Brain microvascular endothelial cell (primary cell): Measurements from ENCODE around the gene PLA2G5.

Source experiments
- DNase-seq: peaks from one replicate; pipeline ENCODE4 v3.0.0-alpha.2; 2020
- H3K27ac ChIP-seq: fragments of 250-450 bp; sonication (Bioruptor Pico); 2 replicates; pipeline ENCODE4 v1.5.1; 2020; ENCODE audit warnings: mild to moderate bottlenecking, moderate library complexity
- H3K27me3 ChIP-seq: fragments of 250-450 bp; sonication (Bioruptor Pico); replicated peaks from 2 replicates; pipeline ENCODE4 v1.5.1; 2020; ENCODE audit warnings: mild to moderate bottlenecking
- H3K36me3 ChIP-seq: fragments of 250-450 bp; sonication (Bioruptor Pico); replicated peaks from 2 replicates; pipeline ENCODE4 v1.5.1; 2020; ENCODE audit warnings: mild to moderate bottlenecking
- H3K4me3 ChIP-seq: 2 replicates; pipeline ENCODE4 v1.5.1; 2011; ENCODE audit warnings: low read depth, mild to moderate bottlenecking, control low read depth, low read length, moderate library complexity
- in situ Hi-C: cut with HindIII; loops from 2 replicates; pipeline ENCODE4 v1.10.0; 2017; ENCODE audit warnings: low sequenced_read_pairs, low pct_ligation_motif_present
- TF ChIP-seq, protein P1 (sequence below): IDR thresholded peaks from 2 replicates; pipeline ENCODE4 v1.5.1; 2011; ENCODE audit warnings: low read depth, mild to moderate bottlenecking, moderate library complexity, low read length, control low read depth, inconsistent platforms; ENCODE audit errors: missing control alignments

PLA2G5 gene

DNA sequence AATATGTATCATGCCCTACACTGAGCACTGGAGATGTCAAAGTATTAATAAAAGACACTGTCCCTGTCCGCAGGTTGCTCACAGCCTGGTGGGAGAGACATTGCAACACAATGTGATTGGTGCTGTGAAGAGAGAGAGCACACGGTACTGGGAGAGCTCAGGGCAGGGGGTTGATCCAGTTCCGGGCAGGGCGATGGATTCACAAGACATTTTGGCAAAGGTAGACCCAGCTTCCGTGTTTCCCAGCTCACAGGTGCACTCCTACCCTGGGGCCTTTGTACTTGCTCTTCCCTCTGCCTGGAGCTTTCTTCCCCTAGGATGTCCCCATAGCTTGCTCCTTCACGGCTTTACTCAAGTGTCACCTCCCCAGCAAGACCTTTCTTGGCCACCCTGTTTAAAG is 1.4 kb downstream of the PLA2G5 start:
- Histone ChIP-seq H3K27me3 (no peaks in the 10 kb centered on the region), H3K27ac (no peak overlapping the region), H3K36me3 (no peaks in the 10 kb centered on the region), H3K4me3 (no peak overlapping the region)
- no peak for DNase-seq
- in situ Hi-C loops: no loop called here
- TF ChIP-seq, protein P1, sequence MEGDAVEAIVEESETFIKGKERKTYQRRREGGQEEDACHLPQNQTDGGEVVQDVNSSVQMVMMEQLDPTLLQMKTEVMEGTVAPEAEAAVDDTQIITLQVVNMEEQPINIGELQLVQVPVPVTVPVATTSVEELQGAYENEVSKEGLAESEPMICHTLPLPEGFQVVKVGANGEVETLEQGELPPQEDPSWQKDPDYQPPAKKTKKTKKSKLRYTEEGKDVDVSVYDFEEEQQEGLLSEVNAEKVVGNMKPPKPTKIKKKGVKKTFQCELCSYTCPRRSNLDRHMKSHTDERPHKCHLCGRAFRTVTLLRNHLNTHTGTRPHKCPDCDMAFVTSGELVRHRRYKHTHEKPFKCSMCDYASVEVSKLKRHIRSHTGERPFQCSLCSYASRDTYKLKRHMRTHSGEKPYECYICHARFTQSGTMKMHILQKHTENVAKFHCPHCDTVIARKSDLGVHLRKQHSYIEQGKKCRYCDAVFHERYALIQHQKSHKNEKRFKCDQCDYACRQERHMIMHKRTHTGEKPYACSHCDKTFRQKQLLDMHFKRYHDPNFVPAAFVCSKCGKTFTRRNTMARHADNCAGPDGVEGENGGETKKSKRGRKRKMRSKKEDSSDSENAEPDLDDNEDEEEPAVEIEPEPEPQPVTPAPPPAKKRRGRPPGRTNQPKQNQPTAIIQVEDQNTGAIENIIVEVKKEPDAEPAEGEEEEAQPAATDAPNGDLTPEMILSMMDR: no peak

DNA sequence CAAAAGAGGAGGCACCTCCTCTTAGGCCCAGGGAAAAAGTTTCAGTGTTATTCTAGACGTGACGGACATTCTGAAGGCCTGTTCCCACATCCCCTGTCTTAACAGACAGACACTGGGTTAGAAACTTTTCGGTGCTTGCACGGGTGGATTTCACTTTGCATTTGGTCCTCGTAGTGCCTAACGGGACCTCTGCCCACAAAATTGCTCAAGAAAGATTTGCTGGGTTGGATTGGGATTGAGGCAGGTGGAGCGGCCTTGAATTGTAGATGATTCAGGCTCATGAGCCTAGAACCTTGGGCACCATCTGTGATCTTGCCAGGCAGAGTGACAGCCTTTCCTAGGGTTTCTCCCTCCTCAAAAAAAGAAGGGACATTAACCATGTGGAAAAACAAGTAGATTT is 2.8 kb downstream of the PLA2G5 start:
- no peak for DNase-seq
- Histone ChIP-seq H3K36me3 (no peaks in the 10 kb centered on the region), H3K27ac (no peak overlapping the region), H3K4me3 (no peak overlapping the region), H3K27me3 (no peaks in the 10 kb centered on the region)
- TF ChIP-seq, protein P1: no peak
- in situ Hi-C loops: no loop called here

DNA sequence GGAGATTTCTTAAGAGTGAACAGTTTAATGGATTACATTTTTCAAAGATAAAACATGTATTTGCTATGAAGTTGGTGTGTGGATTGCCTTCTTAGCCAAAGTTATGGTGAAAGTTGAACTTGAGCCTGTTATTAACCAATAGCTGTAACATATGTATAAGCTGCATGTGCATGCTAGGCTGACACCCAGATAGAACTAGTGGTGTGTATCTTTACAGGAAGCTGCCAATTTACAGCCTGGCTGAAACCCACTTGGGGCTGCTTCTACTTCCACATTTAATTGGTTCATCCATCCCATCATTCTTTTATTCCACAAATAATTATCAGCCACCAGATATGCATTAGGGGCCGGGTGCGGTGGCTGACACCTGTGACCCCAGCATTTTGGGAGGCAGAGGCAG is 3.3 kb downstream of the PLA2G5 start:
- TF ChIP-seq, protein P1: no peak

DNA sequence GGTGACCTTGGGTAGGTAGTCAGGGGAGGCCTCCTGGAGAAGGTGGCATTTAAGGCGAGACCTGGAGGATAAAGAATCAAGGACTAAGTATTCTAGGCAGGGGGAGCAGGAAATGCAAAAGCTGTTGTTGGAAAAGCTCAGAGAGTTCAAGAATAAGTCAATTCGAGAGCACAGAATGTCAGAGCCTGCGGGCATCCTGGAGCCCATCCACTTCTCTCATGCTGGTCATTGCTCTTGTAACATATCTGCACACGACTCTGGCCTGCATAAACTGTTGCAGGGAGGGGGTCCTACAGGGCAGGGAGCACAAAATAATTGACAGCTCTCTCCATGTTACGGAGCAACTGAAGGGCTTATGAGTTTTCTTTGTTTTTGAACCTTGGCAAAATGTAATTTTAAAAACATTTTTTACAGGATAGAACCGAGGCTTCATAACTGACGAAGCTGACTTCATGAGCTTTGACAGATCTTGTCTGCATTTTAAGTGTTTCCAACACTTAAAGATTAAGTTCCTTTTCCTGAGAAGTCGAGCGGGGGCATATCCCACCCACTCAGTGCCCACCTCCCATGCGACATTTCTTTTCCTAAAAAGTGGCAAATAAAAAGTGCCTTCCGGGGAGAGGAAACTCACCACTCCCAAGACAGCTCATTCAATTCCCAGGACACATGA is 4.2 kb downstream of the PLA2G5 start:
- TF ChIP-seq, protein P1: no peak
- no peaks in the 10 kb centered on the region for H3K36me3 ChIP-seq
- H3K27me3 ChIP-seq: no peaks in the 10 kb centered on the region
- H3K27ac ChIP-seq: no peak overlapping the region
- no peak overlapping the region for H3K4me3 ChIP-seq
- in situ Hi-C loops: no loop called here
- DNase-seq: no peak

More for the DNA sequence above, 3.3 kb downstream of the PLA2G5 start:
- in situ Hi-C loops: no loop called here
- Histone ChIP-seq H3K4me3 (no peak overlapping the region), H3K27me3 (no peaks in the 10 kb centered on the region), H3K27ac (no peak overlapping the region), H3K36me3 (no peaks in the 10 kb centered on the region)
- no peak for DNase-seq

DNA sequence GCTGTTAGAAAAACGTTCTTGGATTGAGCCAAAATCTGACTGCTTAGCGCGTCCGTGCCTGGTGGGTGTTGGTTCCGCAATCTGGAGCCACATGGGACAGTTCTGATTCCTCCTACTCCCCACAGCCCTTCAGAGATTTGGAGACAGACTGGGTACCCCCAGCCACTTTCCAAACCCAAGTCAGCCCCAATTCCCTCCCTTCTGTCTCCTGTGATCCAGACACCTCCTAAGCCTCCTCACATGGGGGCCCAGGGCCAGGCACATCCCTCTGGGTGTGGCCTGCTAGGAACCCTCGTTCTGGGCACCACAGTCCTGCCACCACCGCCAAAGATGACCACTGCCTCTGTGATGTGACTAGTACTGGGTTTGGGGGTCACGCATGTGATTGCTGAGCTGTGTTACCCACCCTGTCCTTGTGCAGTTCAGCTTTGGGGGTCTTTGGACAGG is 4.8 kb downstream of the PLA2G5 start:
- TF ChIP-seq, protein P1: no peak
- in situ Hi-C loops: no loop called here
- Histone ChIP-seq H3K36me3 (no peaks in the 10 kb centered on the region), H3K27me3 (no peaks in the 10 kb centered on the region), H3K27ac (no peak overlapping the region), H3K4me3 (no peak overlapping the region)
- DNase-seq: no peak

DNA sequence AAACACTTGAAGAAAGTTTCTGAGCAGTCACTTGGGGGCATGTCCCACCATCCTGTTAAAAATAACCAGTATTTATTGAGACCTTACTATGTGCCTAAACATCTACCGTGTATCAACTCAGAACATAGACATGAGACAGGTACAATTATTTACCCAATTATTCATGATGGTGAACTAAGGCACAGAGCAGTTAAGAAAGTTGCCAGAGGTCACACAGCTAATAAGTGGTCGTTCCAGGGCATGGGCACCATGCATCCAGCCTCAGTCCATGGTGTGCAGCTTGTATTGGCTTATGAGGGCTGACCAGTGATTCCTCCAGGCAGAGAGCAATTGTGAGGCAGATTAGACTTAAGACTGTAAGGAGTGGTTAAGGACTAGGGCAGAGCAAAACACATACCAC is 5.4 kb downstream of the PLA2G5 start:
- in situ Hi-C loops: no loop called here

More for the DNA sequence above, 5.4 kb downstream of the PLA2G5 start:
- DNase-seq: no peak
- H3K27me3 ChIP-seq: no peaks in the 10 kb centered on the region
- no peaks in the 10 kb centered on the region for H3K36me3 ChIP-seq
- TF ChIP-seq, protein P1: no peak
- no peak overlapping the region for H3K27ac ChIP-seq
- H3K4me3 ChIP-seq: no peak overlapping the region
